ENCODE results near the gene METTL25B. TPM values are rescaled to one million over a fixed set of nuclear protein-coding genes. Genes with fewer than 3 reads are reported as not detected.

The METTL25B gene
- total RNA-seq, 4 donors from 2014 or later: 37.4 to 40.8 (median 39.0) TPM

DNA sequence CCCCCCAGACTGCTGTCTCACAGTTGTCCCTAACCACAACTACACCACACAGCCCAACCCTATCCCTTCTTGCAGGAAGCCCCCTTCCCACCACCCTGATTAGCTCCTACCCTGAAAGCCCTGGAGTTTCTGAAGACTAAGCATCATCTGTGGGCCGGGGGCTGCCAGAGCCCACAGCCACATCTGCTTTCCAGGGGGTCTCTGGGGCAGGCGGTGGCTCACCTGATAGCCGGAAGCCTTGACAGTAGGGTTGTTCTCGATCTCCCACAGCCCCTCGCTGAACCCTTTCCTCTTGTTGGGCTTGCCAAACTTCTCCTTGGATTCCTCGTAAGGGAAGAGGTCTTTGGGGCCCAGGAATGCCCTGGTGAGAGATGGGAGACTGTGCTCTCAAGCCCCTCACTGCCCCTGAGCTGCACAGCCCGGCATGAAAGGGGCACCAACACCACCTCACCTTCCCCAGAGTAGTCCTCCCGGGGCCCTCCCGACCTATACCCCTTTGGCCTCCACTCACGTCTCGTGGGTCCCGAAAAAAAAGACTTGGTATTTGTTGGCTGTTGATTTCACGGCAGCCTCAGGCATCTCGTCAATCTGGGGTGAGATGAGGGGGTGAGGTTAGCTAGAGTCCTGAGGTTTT is 16.6 kb downstream of the METTL25B start:
- H3K36me3 ChIP-seq: peaks cover 0 to 10% (median 4%) of the 10 kb centered on the region in 4 donors
- peaks cover 31 to 59% (median 49%) of the 10 kb centered on the region in 4 donors for H3K4me1 ChIP-seq
- WGBS, 2 donors (ENCODE audit: low coverage in 1 of 2): 87% methylated on average over 14 of the region's 14 CpGs; no CpG with 5 or more reads in 1 of the 2 donors
- in situ Hi-C loops (cut with MboI; ENCODE audit: low pct_ligation_motif_present in 1 of 4, low pct_unique_long_range_greater_than_20kb in 1 of 4, low sequenced_read_pairs in 3 of 4): no loop called here
- H3K27ac ChIP-seq: peak overlapping the region in 3 of 4 donors; percentile 95 to 99 (median 99)
- no peaks in the 10 kb centered on the region for H3K27me3 ChIP-seq
- H3K4me3 ChIP-seq: no peak overlapping the region
- H3K9me3 ChIP-seq: no peaks in the 10 kb centered on the region
- TF ChIP-seq POLR2A (IDR thresholded peaks at IDR 0.05) (no peak), POLR2AphosphoS5 (IDR thresholded peaks at IDR 0.05) (no peak), EP300 (IDR thresholded peaks at IDR 0.05; ENCODE audit: low read depth) (no peak)
- TF ChIP-seq, protein P1, sequence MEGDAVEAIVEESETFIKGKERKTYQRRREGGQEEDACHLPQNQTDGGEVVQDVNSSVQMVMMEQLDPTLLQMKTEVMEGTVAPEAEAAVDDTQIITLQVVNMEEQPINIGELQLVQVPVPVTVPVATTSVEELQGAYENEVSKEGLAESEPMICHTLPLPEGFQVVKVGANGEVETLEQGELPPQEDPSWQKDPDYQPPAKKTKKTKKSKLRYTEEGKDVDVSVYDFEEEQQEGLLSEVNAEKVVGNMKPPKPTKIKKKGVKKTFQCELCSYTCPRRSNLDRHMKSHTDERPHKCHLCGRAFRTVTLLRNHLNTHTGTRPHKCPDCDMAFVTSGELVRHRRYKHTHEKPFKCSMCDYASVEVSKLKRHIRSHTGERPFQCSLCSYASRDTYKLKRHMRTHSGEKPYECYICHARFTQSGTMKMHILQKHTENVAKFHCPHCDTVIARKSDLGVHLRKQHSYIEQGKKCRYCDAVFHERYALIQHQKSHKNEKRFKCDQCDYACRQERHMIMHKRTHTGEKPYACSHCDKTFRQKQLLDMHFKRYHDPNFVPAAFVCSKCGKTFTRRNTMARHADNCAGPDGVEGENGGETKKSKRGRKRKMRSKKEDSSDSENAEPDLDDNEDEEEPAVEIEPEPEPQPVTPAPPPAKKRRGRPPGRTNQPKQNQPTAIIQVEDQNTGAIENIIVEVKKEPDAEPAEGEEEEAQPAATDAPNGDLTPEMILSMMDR (IDR thresholded peaks at IDR 0.05): no peak
- no peak for DNase-seq
- intact Hi-C loops (cut with DNase I; ENCODE audit: low total_unique reads): no loop called here

DNA sequence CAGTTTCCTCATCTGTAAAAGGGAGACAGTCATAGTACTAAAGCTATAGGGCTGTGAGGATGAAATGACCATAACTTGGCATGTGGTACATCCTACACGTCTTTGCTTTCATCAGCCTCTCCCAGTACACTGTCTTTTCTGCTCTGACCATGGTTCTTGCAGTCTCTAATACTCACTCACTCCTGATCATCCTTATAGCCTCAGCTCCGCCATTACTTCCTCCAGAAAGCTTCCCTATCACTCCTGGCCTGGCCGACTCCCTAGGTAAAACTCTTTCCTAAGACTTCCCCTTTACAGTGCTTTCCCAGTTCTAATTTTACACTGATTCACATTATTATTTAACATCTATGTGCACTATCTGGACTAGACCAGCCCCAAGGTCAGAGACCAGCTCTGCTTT is 17.6 kb downstream of the METTL25B start:
- intact Hi-C loops (cut with DNase I; ENCODE audit: low total_unique reads): no loop called here
- 61 to 74% methylated on average over 2 to 3 of the region's 3 CpGs for WGBS, 2 donors (ENCODE audit: low coverage in 1 of 2)
- Histone ChIP-seq H3K36me3 (peaks cover 0 to 10% (median 4%) of the 10 kb centered on the region in 4 donors), H3K4me1 (peaks cover 27 to 58% (median 49%) of the 10 kb centered on the region in 4 donors), H3K9me3 (no peaks in the 10 kb centered on the region), H3K4me3 (peak overlapping the region in 1 of 4 donors; percentile 96), H3K27me3 (no peaks in the 10 kb centered on the region), H3K27ac (peak overlapping the region; percentile 95 to 99 (median 98))
- in situ Hi-C loops (cut with MboI; ENCODE audit: low pct_ligation_motif_present in 1 of 4, low pct_unique_long_range_greater_than_20kb in 1 of 4, low sequenced_read_pairs in 3 of 4): no loop called here
- DNase-seq: no peak
- no peak for TF ChIP-seq EP300 (IDR thresholded peaks at IDR 0.05; ENCODE audit: low read depth)
- TF ChIP-seq POLR2A (IDR thresholded peaks at IDR 0.05): no peak
- no peak for TF ChIP-seq POLR2AphosphoS5 (IDR thresholded peaks at IDR 0.05)
- TF ChIP-seq, protein P1 (IDR thresholded peaks at IDR 0.05): no peak

DNA sequence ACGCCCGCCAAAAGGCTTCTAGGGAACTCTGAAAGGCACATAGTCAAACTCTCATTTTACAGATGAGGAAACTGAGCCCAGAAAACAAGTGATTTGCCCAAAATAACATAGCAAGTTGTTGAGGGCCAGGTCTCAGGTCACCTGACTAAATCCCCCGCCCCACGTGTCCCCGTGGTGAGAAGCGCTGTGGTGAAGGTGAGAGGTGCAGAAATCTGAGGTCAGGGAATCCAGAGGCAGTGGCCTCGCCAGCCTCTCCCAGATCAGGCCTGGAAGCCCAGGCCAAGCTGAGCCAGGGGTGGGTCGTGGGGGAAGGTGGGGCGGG is 18.1 kb downstream of the METTL25B start:
- 52% methylated on average over 9 of the region's 9 CpGs; no CpG with 5 or more reads in 1 of the 2 donors for WGBS, 2 donors (ENCODE audit: low coverage in 1 of 2)
- Histone ChIP-seq H3K27ac (peak overlapping the region; percentile 95 to 99 (median 98)), H3K36me3 (peaks cover 0 to 10% (median 4%) of the 10 kb centered on the region in 4 donors), H3K27me3 (no peaks in the 10 kb centered on the region), H3K4me3 (peak overlapping the region in 3 of 4 donors; percentile 25 to 96 (median 45)), H3K4me1 (peaks cover 27 to 56% (median 48%) of the 10 kb centered on the region in 4 donors), H3K9me3 (no peaks in the 10 kb centered on the region)
- intact Hi-C loops (cut with DNase I; ENCODE audit: low total_unique reads): no loop called here
- TF ChIP-seq POLR2AphosphoS5 (IDR thresholded peaks at IDR 0.05) (no peak), POLR2A (IDR thresholded peaks at IDR 0.05) (no peak), EP300 (IDR thresholded peaks at IDR 0.05; ENCODE audit: low read depth) (no peak)
- TF ChIP-seq, protein P1 (IDR thresholded peaks at IDR 0.05): no peak
- in situ Hi-C loops (cut with MboI; ENCODE audit: low pct_ligation_motif_present in 1 of 4, low pct_unique_long_range_greater_than_20kb in 1 of 4, low sequenced_read_pairs in 3 of 4): no loop called here
- DNase-seq: no peak

DNA sequence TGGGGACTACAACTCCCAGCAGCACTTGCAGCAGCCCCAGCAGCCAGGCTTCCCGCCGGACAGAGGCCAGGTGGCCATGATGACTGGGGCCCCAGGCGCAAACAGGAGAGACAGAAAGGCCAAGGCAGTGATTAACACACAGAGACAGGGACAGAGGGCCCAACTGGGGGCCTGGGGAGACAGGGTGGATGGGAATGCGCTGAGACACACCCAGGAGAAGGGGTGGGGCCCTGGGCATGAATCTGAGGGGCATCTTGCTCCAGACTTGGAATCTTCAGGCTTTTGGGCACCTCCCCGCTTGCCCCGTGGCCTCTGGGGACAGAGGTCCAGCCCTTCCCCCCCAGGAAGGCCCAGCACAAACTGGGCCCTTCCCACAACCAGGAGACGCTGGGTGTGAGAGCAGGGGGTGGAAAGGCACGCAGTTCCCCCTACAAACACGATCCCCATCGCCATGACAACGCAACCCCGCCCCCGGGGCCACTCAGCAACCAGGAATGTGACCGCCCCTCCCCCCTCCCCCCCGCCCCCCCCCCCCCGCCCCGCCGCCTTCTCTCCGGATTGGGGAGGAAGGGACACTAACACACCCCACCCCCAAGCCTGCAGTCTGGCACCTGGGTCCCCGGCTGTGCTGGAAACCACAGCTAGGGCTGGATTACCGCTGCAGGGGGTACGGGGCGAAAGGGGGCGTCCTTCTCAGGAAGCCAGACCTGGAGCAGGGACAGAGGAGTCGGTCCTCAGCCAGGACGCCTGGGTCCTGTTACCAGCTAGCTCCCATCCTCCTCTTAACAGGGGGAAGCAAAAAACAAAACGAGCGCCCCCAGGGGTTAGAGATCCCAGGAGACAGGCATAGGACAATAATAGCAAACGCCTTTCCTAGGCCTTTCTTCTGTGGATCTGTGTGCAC is 18.7 kb downstream of the METTL25B start:
- H3K4me3 ChIP-seq: peak overlapping the region; percentile 25 to 96 (median 44)
- TF ChIP-seq, protein P1 (IDR thresholded peaks at IDR 0.05): peak in 2 of 5 experiments; percentile 8 to 11
- TF ChIP-seq POLR2AphosphoS5 (IDR thresholded peaks at IDR 0.05): peak in 2 of 3 donors; percentile 73 to 74
- no peak for TF ChIP-seq EP300 (IDR thresholded peaks at IDR 0.05; ENCODE audit: low read depth)
- TF ChIP-seq POLR2A (IDR thresholded peaks at IDR 0.05): peak; percentile 49
- DNase-seq: peak; percentile 93
- intact Hi-C loops (cut with DNase I; ENCODE audit: low total_unique reads): no loop called here
- no peaks in the 10 kb centered on the region for H3K27me3 ChIP-seq
- no peaks in the 10 kb centered on the region for H3K9me3 ChIP-seq
- WGBS, 2 donors (ENCODE audit: low coverage in 1 of 2): 4% methylated on average over 21 of the region's 29 CpGs; no CpG with 5 or more reads in 1 of the 2 donors
- H3K4me1 ChIP-seq: peaks cover 24 to 50% (median 44%) of the 10 kb centered on the region in 4 donors
- peak overlapping the region; percentile 95 to 99 (median 98) for H3K27ac ChIP-seq
- H3K36me3 ChIP-seq: peaks cover 0 to 10% (median 4%) of the 10 kb centered on the region in 4 donors
- in situ Hi-C loops (cut with MboI; ENCODE audit: low pct_ligation_motif_present in 1 of 4, low pct_unique_long_range_greater_than_20kb in 1 of 4, low sequenced_read_pairs in 3 of 4): no loop called here

Measured in transverse colon (tissue), 4 donors.